GM23338 (cell line): ENCODE results near the gene CAMK2N2.

ENCODE experiments used
- CREB1 ChIP-seq: fragments of 250-450 bp; sonication (Bioruptor Pico); IDR thresholded peaks from 2 replicates; pipeline ENCODE4 v1.5.0; 2020; ENCODE audit warnings: low read depth, mild to moderate bottlenecking, moderate library complexity
- ETS1 ChIP-seq: IDR thresholded peaks from 2 replicates; pipeline ENCODE4 v1.6.1; 2016; ENCODE audit warnings: antibody characterized with exemption
- EZH2 ChIP-seq: fragments of 200-600 bp; sonication (generic); IDR thresholded peaks from one replicate; pipeline ENCODE4 v1.8.0; 2017; ENCODE audit warnings: antibody characterized with exemption, mild to moderate bottlenecking, low read depth; ENCODE audit not compliant: unreplicated experiment
- EZH2phosphoT487 ChIP-seq: fragments of 200-600 bp; sonication (generic); IDR thresholded peaks from one replicate; pipeline ENCODE4 v1.8.1; 2018; ENCODE audit warnings: antibody characterized with exemption; ENCODE audit not compliant: unreplicated experiment
- JUNB ChIP-seq: IDR thresholded peaks from one replicate; pipeline ENCODE4 v1.6.1; 2016; ENCODE audit warnings: antibody characterized with exemption; ENCODE audit not compliant: unreplicated experiment
- NANOG ChIP-seq: IDR thresholded peaks from 2 replicates; pipeline ENCODE4 v1.6.1; 2016; ENCODE audit warnings: antibody characterized with exemption, borderline replicate concordance
- POLR2AphosphoS5 ChIP-seq: IDR thresholded peaks from 2 replicates; pipeline ENCODE4 v1.6.1; 2016; ENCODE audit warnings: antibody characterized with exemption, low read depth
- REST ChIP-seq: IDR thresholded peaks from one replicate; pipeline ENCODE4 v1.6.1; 2018; ENCODE audit warnings: antibody characterized with exemption; ENCODE audit not compliant: unreplicated experiment
- STAT1 ChIP-seq: IDR thresholded peaks from one replicate; pipeline ENCODE4 v1.6.1; 2016; ENCODE audit warnings: antibody characterized with exemption; ENCODE audit not compliant: unreplicated experiment
- TF ChIP-seq, protein P1 (sequence below), 2 experiments: fragments of 200-600 bp in 1 of 2; sonication (generic) in 1 of 2; conservative IDR thresholded peaks; 2 replicates each; pipeline versions ENCODE4 v1.5.1 to v1.6.1; 2016 to 2017; ENCODE audit warnings: antibody characterized with exemption in 2 of 2, low read depth in 2 of 2, mild to moderate bottlenecking in 2 of 2, moderate library complexity in 1 of 2
- TF ChIP-seq, protein P2 (sequence below): fragments of 250-450 bp; sonication (Bioruptor Pico); IDR thresholded peaks from 2 replicates; pipeline ENCODE4 v1.5.0; 2020; ENCODE audit warnings: mild to moderate bottlenecking, moderate library complexity

DNA sequence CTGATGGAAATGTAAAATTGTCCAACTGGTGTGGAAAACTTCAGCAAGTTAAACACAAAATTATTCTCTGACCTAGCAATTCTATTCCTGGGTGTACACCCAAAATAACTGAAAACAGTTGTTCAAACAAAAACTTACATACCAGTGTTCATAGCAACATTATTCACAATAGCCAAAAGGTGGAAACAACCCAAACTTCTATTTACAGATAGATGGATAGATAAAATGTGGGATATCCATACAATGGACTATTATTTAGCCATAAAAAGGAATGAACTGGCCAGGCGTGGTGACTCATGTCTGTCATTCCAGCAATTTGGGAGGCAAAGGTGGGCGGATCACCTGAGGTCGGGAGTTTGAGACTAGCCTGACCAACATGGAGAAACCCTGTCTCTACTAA is 38.8 kb downstream of the CAMK2N2 start:
- TF ChIP-seq REST (no peak), POLR2AphosphoS5 (no peak), EZH2 (no peak), CREB1 (CRISPR knock-in tag) (no peak), NANOG (no peak), EZH2phosphoT487 (no peak), ETS1 (no peak), JUNB (no peak), STAT1 (no peak)
- TF ChIP-seq, protein P1, sequence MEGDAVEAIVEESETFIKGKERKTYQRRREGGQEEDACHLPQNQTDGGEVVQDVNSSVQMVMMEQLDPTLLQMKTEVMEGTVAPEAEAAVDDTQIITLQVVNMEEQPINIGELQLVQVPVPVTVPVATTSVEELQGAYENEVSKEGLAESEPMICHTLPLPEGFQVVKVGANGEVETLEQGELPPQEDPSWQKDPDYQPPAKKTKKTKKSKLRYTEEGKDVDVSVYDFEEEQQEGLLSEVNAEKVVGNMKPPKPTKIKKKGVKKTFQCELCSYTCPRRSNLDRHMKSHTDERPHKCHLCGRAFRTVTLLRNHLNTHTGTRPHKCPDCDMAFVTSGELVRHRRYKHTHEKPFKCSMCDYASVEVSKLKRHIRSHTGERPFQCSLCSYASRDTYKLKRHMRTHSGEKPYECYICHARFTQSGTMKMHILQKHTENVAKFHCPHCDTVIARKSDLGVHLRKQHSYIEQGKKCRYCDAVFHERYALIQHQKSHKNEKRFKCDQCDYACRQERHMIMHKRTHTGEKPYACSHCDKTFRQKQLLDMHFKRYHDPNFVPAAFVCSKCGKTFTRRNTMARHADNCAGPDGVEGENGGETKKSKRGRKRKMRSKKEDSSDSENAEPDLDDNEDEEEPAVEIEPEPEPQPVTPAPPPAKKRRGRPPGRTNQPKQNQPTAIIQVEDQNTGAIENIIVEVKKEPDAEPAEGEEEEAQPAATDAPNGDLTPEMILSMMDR (conservative IDR thresholded peaks at IDR 0.05; ENCODE audit: low read depth in 2 of 2), result no peak
- TF ChIP-seq, protein P2, sequence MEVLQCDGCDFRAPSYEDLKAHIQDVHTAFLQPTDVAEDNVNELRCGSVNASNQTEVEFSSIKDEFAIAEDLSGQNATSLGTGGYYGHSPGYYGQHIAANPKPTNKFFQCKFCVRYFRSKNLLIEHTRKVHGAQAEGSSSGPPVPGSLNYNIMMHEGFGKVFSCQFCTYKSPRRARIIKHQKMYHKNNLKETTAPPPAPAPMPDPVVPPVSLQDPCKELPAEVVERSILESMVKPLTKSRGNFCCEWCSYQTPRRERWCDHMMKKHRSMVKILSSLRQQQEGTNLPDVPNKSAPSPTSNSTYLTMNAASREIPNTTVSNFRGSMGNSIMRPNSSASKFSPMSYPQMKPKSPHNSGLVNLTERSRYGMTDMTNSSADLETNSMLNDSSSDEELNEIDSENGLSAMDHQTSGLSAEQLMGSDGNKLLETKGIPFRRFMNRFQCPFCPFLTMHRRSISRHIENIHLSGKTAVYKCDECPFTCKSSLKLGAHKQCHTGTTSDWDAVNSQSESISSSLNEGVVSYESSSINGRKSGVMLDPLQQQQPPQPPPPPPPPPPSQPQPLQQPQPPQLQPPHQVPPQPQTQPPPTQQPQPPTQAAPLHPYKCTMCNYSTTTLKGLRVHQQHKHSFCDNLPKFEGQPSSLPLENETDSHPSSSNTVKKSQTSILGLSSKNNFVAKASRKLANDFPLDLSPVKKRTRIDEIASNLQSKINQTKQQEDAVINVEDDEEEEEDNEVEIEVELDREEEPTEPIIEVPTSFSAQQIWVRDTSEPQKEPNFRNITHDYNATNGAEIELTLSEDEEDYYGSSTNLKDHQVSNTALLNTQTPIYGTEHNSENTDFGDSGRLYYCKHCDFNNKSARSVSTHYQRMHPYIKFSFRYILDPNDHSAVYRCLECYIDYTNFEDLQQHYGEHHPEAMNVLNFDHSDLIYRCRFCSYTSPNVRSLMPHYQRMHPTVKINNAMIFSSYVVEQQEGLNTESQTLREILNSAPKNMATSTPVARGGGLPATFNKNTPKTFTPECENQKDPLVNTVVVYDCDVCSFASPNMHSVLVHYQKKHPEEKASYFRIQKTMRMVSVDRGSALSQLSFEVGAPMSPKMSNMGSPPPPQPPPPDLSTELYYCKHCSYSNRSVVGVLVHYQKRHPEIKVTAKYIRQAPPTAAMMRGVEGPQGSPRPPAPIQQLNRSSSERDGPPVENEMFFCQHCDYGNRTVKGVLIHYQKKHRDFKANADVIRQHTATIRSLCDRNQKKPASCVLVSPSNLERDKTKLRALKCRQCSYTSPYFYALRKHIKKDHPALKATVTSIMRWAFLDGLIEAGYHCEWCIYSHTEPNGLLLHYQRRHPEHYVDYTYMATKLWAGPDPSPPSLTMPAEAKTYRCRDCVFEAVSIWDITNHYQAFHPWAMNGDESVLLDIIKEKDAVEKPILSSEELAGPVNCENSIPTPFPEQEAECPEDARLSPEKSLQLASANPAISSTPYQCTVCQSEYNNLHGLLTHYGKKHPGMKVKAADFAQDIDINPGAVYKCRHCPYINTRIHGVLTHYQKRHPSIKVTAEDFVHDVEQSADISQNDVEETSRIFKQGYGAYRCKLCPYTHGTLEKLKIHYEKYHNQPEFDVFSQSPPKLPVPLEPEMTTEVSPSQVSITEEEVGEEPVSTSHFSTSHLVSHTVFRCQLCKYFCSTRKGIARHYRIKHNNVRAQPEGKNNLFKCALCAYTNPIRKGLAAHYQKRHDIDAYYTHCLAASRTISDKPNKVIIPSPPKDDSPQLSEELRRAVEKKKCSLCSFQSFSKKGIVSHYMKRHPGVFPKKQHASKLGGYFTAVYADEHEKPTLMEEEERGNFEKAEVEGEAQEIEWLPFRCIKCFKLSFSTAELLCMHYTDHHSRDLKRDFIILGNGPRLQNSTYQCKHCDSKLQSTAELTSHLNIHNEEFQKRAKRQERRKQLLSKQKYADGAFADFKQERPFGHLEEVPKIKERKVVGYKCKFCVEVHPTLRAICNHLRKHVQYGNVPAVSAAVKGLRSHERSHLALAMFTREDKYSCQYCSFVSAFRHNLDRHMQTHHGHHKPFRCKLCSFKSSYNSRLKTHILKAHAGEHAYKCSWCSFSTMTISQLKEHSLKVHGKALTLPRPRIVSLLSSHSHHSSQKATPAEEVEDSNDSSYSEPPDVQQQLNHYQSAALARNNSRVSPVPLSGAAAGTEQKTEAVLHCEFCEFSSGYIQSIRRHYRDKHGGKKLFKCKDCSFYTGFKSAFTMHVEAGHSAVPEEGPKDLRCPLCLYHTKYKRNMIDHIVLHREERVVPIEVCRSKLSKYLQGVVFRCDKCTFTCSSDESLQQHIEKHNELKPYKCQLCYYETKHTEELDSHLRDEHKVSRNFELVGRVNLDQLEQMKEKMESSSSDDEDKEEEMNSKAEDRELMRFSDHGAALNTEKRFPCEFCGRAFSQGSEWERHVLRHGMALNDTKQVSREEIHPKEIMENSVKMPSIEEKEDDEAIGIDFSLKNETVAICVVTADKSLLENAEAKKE, result no peak
